Upper lobe of left lung (tissue), 6 donors: Measurements from ENCODE around the gene LRRC8D. TPM values are rescaled to one million over a fixed set of nuclear protein-coding genes. Genes with fewer than 3 reads are reported as not detected.

Experiments used
- ATAC-seq, 2 donors: fragments of 200-7000 bp; cut with Tn5 transposase; one replicate each; pipeline ENCODE4 v1.9.1; 2022; ENCODE audit warnings: mild to moderate bottlenecking in 2 of 2, moderate library complexity in 2 of 2; ENCODE audit not compliant: low FRiP score in 2 of 2
- DNase-seq, 2 donors: peaks; one replicate each; pipeline ENCODE4 v3.0.0-alpha.2; 2019 to 2020
- H3K27ac ChIP-seq, 4 donors: fragments of 200-600 bp; sonication (generic); one replicate each; pipeline ENCODE4 v1.5.1; 2016 to 2019
- H3K27me3 ChIP-seq, 4 donors: fragments of 200-600 bp; sonication (generic); one replicate each; pipeline ENCODE4 v1.5.1; 2017 to 2019
- H3K36me3 ChIP-seq, 4 donors: fragments of 200-600 bp; sonication (generic); one replicate each; pipeline ENCODE4 v1.5.1; 2016 to 2019
- H3K4me1 ChIP-seq, 4 donors: fragments of 200-600 bp; sonication (generic); one replicate each; pipeline ENCODE4 v1.5.1; 2018 to 2019
- H3K4me3 ChIP-seq, 4 donors: fragments of 200-600 bp; sonication (generic); one replicate each; pipeline ENCODE4 v1.5.1; 2017 to 2019; ENCODE audit warnings: mild to moderate bottlenecking in 2 of 4, moderate library complexity in 1 of 4
- H3K9me3 ChIP-seq, 4 donors: fragments of 200-600 bp; sonication (generic); one replicate each; pipeline ENCODE4 v1.5.1; 2018 to 2019
- CTCF ChIP-seq, 6 experiments: fragments of 450-650 bp in 4 of 6; fragments of 200-600 bp in 2 of 6; sonication (generic) in 2 of 6; IDR thresholded peaks; one replicate each; pipeline ENCODE4 v1.5.1; 2016 to 2019; ENCODE audit warnings: antibody characterized with exemption in 6 of 6
- EP300 ChIP-seq, 4 donors: sonication (generic); formaldehyde crosslinking; IDR thresholded peaks; one replicate each; pipeline ENCODE4 v1.5.1; 2017; ENCODE audit warnings: antibody characterized with exemption in 4 of 4, control low read depth in 2 of 4
- POLR2A ChIP-seq, 4 donors: fragments of 450-650 bp; IDR thresholded peaks; one replicate each; pipeline ENCODE4 v1.5.1; 2016 to 2017; ENCODE audit warnings: antibody characterized with exemption in 4 of 4, mild to moderate bottlenecking in 2 of 4
- POLR2AphosphoS5 ChIP-seq, 2 donors: sonication (generic); formaldehyde crosslinking; IDR thresholded peaks; one replicate each; pipeline ENCODE4 v1.5.1; 2017; ENCODE audit warnings: antibody characterized with exemption in 2 of 2
- WGBS, 2 donors: methylation state at CpG; one replicate each; pipeline ENCODE4 v1.1.5; 2017 to 2018; 5-methylcytosine and 5-hydroxymethylcytosine counted together
- total RNA-seq, 6 donors: library from RNA; depleted of rRNA in 4 of 6; stranded (reverse); fragments of >200 nt in 4 of 6; gene quantifications; one replicate each; pipeline versions ENCODE4 v1.1.0 to v1.2.1, GENCODE V29; 2016 to 2021
- donor health status: DM: no; HTN: no; CAD: no; lungs with moderate emphysema.
- donor health status: DM: no; HTN: yes; CAD: no; lungs with severe emphysema.

LRRC8D gene
- total RNA-seq, 6 donors from 2014 or later, result 3.7 to 24.0 (median 12.2) TPM

DNA sequence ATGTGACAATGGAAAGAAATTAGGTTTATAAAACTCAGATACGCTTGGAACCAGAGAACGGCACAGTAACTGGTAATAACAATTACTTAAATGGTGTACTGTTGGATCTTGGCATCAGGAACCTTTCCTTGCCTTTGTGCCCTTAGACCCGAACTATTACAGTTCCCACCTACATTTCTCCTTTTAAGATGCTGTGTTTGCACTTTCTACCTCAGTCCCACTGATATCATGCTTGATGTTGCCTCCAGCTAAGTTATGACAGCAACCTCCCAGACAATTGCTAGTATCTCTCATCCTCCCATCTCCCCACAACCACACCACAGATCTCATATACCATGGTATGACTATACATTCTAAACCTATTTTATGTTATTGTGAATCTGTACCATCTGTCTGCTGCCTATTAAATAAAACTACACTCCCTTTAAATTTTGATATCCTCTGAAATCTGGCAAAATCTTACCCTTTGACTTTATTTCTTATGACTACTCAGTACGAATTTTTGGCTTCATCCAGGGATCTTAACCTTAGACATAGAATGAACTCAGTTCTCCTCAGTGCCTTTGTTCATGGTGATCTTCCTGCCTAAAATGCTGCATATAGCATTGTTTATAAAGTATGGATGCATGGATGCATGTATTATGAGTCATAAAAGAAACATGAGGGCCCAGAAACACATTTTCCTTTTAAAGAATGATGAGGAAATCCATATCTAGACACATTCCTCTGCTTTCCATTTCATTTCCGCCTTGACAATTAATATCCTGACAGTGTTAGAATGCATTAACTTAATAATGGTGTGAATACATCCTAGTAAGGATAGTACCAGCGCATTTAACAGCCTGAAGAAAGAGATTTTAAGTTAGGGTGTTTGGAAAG lies 64.1 kb downstream of the LRRC8D start:
- Histone ChIP-seq H3K27ac (no peak overlapping the region), H3K27me3 (no peaks in the 10 kb centered on the region), H3K4me3 (no peak overlapping the region), H3K4me1 (no peaks in the 10 kb centered on the region), H3K36me3 (no peaks in the 10 kb centered on the region), H3K9me3 (no peaks in the 10 kb centered on the region)
- TF ChIP-seq POLR2AphosphoS5 (IDR thresholded peaks at IDR 0.05) (no peak), EP300 (IDR thresholded peaks at IDR 0.05) (no peak), CTCF (IDR thresholded peaks at IDR 0.05) (no peak), POLR2A (IDR thresholded peaks at IDR 0.05) (no peak)
- 96% methylated on average over 6 of the region's 6 CpGs for WGBS, 2 donors
- DNase-seq (no peak), ATAC-seq (no peak)

GRCh38 chr1:89887270-89887669 lies 66.4 kb downstream of the LRRC8D start:
- Histone ChIP-seq H3K9me3 (no peaks in the 10 kb centered on the region), H3K36me3 (no peaks in the 10 kb centered on the region), H3K4me3 (no peak overlapping the region), H3K4me1 (peaks cover 0 to 5% (median 0%) of the 10 kb centered on the region in 4 donors), H3K27me3 (no peaks in the 10 kb centered on the region), H3K27ac (no peak overlapping the region)
- ATAC-seq, result no peak
- TF ChIP-seq POLR2AphosphoS5 (IDR thresholded peaks at IDR 0.05) (no peak), CTCF (IDR thresholded peaks at IDR 0.05) (no peak), EP300 (IDR thresholded peaks at IDR 0.05) (no peak), POLR2A (IDR thresholded peaks at IDR 0.05) (no peak)
- 96% methylated on average over 2 of the region's 2 CpGs for WGBS, 2 donors
- no peak for DNase-seq

DNA sequence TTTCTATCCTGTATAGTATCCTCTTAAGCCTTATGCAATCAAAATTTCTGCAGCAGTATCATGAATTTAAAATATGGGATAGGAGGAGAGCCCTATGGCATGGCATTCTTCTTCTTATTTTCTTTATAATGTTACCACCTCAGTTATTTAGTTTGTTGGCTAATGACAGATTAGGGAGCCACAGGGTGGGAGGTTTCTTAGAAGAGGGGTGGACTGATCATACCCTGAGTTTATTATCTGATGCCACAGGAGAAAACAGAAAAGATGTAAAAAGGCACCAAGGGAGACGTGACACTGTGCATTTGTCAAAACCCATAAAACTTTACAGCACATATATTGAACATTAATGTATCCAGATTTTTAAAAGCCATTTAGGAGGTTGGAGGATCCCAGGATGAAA lies 66.9 kb downstream of the LRRC8D start:
- ATAC-seq (no peak), DNase-seq (no peak)
- no peaks in the 10 kb centered on the region for H3K9me3 ChIP-seq
- WGBS, 2 donors, result 91 to 96% methylated on average over 1 of the region's 1 CpG
- no peaks in the 10 kb centered on the region for H3K27me3 ChIP-seq
- H3K27ac ChIP-seq, result no peak overlapping the region
- H3K36me3 ChIP-seq, result no peaks in the 10 kb centered on the region
- TF ChIP-seq CTCF (IDR thresholded peaks at IDR 0.05) (no peak), POLR2AphosphoS5 (IDR thresholded peaks at IDR 0.05) (no peak), POLR2A (IDR thresholded peaks at IDR 0.05) (no peak), EP300 (IDR thresholded peaks at IDR 0.05) (no peak)
- peaks cover 0 to 5% (median 0%) of the 10 kb centered on the region in 4 donors for H3K4me1 ChIP-seq
- H3K4me3 ChIP-seq, result no peak overlapping the region

DNA sequence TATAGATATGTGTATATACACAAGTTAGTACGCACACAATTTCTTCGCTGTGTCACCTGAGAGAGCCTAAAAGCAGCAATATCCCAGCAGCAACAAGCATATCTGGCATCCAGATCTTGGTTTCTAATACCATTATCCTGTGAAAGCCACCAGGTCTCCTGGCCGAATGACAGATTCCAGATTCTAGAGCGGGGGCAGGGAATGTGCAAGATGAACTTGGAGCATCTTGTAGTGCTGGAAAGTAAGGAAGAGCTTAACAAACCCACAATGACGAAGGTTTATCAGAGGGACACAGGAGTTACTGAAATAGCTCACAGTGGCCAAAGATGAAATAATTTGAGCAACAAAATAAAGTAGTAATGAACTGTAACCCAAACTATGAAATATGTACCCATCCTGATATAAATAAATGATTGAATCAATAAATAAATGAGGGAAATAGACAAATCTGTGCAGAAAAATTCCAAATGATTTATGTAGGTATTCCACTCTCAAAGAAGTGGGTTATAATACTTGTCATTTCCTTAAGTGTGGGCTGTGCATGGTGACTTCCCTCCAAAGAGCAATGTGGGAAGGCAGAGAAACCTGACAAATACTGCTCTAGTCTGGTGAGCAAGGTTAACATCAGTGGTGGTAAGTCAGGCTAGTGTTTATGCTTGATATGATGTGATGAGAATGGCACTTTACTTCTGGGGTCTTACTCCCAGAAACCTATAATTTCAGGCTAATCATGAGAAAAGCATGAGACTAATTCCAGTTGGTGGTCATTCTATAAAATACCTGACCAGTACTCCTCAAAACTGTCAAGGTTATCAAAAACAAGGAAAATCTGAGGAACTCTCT lies 67.9 kb downstream of the LRRC8D start:
- Histone ChIP-seq H3K36me3 (no peaks in the 10 kb centered on the region), H3K4me1 (peaks cover 0 to 5% (median 0%) of the 10 kb centered on the region in 4 donors), H3K4me3 (no peak overlapping the region), H3K9me3 (no peaks in the 10 kb centered on the region), H3K27ac (no peak overlapping the region), H3K27me3 (no peaks in the 10 kb centered on the region)
- TF ChIP-seq POLR2A (IDR thresholded peaks at IDR 0.05), result no peak
- TF ChIP-seq EP300 (IDR thresholded peaks at IDR 0.05), result no peak
- TF ChIP-seq POLR2AphosphoS5 (IDR thresholded peaks at IDR 0.05), result no peak
- no peak for TF ChIP-seq CTCF (IDR thresholded peaks at IDR 0.05)
- no peak for DNase-seq
- no peak for ATAC-seq
- 89 to 90% methylated on average over 5 of the region's 5 CpGs for WGBS, 2 donors
